GM18520 (cell line): ENCODE measurements around the gene MRPL4.

Source experiments
- ATAC-seq: cut with Tn5 transposase; IDR thresholded peaks from one replicate; pipeline ENCODE4 v1.9.1; 2021; ENCODE audit not compliant: unreplicated experiment

The MRPL4 gene

GRCh38 chr19:10288662-10289166 lies 36.7 kb downstream of the MRPL4 start:
- no peak for ATAC-seq

- no peak for ATAC-seq
These were observed 37.3 kb downstream of the MRPL4 start for GRCh38 chr19:10289167-10289835.

- no peak for ATAC-seq
These were observed 37.9 kb downstream of the MRPL4 start, which contains the start of gene ICAM5 for GRCh38 chr19:10289836-10290356. Gene ICAM5, plus strand, starts transcription at chr19:10289952. Its CDS starts 92 bp downstream, at chr19:10290044.

GRCh38 chr19:10290357-10290875 lies 38.4 kb downstream of the MRPL4 start:
- no peak for ATAC-seq

- ATAC-seq, result no peak
These were observed 39.0 kb downstream of the MRPL4 start for GRCh38 chr19:10290876-10291553.

- ATAC-seq, result no peak
These were observed 39.7 kb downstream of the MRPL4 start for GRCh38 chr19:10291554-10292205.

- ATAC-seq, result no peak
These were observed 40.3 kb downstream of the MRPL4 start for GRCh38 chr19:10292206-10292788.

DNA sequence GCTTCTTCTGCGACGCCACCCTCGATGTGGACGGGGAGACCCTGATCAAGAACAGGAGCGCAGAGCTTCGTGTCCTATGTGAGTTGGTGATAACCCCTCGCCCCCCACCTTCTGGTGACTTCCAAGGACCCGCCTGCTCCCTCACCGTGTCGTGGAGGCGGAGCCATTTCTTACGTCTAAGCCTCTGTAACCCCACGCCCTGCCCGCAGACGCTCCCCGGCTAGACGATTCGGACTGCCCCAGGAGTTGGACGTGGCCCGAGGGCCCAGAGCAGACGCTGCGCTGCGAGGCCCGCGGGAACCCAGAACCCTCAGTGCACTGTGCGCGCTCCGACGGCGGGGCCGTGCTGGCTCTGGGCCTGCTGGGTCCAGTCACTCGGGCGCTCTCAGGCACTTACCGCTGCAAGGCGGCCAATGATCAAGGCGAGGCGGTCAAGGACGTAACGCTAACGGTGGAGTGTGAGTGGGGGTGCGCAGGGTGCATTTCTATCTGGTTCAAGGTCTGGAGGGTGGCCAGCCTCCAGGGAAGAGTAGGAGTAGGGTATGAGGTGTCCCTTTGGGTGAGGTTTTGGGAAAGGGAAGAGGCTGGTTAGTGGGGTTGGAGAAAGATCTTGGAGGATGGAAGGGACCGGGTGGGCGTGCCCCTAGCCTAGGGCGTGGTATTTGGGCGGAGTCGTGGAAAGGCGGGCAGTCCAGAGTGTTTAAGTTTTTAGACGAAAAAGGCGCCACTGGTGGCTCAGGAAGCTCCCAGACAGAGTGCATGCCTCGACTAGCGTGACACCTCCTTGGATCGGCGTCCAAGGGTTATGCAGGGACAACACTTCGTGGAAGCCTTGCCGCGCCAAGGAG lies 41.0 kb downstream of the MRPL4 start:
- no peak for ATAC-seq

DNA sequence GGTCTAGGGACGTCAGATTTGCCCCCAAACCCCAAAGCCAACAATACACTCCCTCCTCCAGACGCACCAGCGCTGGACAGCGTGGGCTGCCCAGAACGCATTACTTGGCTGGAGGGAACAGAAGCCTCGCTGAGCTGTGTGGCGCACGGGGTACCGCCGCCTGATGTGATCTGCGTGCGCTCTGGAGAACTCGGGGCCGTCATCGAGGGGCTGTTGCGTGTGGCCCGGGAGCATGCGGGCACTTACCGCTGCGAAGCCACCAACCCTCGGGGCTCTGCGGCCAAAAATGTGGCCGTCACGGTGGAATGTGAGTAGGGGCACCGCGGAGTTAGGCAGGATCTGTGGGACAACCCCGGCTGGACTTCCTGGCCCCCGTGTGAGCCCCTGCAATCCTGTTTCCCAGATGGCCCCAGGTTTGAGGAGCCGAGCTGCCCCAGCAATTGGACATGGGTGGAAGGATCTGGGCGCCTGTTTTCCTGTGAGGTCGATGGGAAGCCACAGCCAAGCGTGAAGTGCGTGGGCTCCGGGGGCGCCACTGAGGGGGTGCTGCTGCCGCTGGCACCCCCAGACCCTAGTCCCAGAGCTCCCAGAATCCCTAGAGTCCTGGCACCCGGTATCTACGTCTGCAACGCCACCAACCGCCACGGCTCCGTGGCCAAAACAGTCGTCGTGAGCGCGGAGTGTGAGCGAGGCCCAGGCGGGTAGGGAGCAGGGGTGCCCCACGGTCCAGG lies 41.8 kb downstream of the MRPL4 start:
- ATAC-seq, result no peak

DNA sequence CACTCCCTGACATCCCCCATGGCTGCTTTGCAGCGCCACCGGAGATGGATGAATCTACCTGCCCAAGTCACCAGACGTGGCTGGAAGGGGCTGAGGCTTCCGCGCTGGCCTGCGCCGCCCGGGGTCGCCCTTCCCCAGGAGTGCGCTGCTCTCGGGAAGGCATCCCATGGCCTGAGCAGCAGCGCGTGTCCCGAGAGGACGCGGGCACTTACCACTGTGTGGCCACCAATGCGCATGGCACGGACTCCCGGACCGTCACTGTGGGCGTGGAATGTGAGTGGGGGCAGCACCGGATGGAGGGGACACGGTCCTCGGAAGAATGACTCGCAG lies 42.3 kb downstream of the MRPL4 start:
- no peak for ATAC-seq

DNA sequence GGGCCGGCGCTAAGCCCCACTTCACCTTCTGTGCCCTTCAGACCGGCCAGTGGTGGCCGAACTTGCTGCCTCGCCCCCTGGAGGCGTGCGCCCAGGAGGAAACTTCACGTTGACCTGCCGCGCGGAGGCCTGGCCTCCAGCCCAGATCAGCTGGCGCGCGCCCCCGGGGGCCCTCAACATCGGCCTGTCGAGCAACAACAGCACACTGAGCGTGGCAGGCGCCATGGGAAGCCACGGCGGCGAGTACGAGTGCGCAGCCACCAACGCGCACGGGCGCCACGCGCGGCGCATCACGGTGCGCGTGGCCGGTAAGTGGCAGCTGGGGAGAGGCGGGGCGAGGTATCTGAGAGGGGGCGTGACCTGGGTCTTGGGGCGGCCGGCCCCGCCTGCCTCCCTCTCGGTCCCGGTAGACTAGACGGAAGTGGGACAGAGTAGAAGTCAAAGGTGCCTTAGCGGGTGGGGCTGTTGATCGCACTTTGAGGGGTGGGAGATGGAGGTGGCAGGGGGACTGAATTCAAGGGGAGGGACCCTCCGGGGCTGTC lies 43.4 kb downstream of the MRPL4 start:
- no peak for ATAC-seq

DNA sequence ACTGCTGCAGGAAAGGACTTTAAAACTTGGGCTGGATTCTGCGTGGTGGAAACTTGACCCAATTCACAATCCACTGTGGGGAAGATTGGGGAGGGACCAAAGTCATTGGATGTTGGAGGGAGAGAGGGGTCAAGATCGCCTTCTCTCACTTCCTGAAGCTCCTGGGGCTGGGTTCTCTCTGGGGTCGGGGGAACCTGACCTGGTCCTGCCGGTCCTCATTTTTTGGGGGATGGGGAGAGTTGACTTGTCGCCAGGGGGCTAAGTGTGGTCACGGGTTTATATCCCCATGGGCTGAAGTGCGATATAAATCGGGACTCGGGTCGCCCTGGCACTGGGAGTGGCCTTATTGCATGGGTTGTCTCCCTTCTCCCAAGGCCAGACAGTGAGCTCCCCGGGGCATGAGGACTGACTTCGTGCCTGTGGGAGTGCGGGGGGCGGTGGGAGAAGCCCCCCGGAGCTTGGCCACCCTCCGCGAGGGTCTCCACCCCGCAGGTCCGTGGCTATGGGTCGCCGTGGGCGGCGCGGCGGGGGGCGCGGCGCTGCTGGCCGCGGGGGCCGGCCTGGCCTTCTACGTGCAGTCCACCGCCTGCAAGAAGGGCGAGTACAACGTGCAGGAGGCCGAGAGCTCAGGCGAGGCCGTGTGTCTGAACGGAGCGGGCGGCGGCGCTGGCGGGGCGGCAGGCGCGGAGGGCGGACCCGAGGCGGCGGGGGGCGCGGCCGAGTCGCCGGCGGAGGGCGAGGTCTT lies 44.0 kb downstream of the MRPL4 start:
- no peak for ATAC-seq

- ATAC-seq, result no peak
These were observed 47.8 kb downstream of the MRPL4 start for GRCh38 chr19:10299545-10300458.

GRCh38 chr19:10305139-10305806 lies 53.3 kb downstream of the MRPL4 start:
- ATAC-seq, result no peak

GRCh38 chr19:10306327-10306726 lies 54.3 kb downstream of the MRPL4 start:
- ATAC-seq, result no peak

GRCh38 chr19:10309423-10309822 lies 57.4 kb downstream of the MRPL4 start, which contains the start of gene ZGLP1:
Gene ZGLP1, minus strand, starts transcription at chr19:10309815.
- no peak for ATAC-seq
